GM10847 (cell line): ENCODE data around the gene PDXK.

ENCODE experiments used
- POLR2A ChIP-seq: IDR thresholded peaks from 2 replicates; pipeline ENCODE4 v1.6.1; 2011; ENCODE audit not compliant: insufficient read length; ENCODE audit errors: extremely low read depth

Gene PDXK

DNA sequence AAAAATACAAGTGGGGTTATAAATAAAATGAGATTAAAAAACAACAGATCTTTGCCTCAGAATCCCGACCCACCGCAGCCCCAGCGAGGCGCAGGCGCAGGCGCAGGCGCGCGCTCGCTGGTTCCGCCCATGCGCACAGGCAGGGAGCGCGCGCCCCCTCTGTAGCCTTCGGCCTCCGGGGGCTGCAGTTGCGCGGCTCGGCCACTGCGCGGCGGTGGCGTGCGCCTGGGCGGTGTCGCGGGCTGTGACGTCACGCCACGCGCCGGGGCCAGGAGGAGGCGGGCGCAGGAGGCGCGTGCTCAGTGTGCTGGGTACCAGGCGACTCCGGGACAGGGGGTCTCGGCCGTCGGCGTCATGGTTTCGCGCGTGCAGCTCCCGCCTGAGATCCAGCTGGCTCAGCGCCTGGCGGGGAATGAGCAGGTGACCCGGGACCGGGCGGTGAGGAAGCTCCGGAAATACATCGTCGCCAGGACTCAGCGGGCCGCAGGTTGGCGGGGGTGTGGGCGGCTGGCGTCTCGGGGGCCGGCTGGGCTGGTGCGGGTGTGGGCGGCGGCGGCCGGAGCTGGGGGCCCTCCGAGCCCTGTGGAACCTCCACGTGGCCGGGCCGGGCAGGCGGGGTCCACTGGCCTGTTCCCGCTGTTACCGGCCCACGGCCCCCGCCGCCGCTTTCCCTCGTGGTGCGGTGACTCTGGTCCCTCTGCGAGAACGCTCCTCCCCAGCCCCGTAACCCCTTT lies 70.5 kb downstream of the PDXK start, which contains the start of gene RRP1:
Gene RRP1, plus strand, starts transcription at position 302 of the 734 bp plus-strand sequence. Its CDS starts 53 bp downstream, at position 355.
- peak; percentile 84 for TF ChIP-seq POLR2A

DNA sequence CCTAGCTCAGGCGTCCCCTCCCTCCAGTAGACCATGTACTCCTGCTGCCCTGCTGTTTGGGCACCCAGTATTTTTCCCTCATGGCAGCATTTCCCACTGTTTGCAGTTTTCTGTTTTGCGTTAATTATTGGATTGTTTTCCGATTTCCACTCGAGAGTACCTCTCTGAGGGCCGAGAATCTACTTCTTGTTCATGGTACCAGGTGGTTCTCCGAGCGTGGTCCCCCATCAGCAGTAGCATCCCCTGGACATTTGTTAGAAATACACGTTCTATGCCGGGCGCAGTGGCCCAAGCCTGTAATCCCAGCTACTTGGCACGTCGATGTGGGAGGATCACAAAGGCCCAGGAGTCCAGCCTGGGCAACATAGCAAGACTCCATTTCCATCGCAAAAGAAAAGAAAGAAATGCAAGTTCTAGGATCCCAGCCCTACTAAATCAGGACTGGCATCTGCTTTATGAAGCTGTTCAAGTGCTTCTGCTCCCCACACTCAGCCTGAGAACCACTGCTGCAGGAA lies 71.1 kb downstream of the PDXK start:
- TF ChIP-seq POLR2A = no peak

DNA sequence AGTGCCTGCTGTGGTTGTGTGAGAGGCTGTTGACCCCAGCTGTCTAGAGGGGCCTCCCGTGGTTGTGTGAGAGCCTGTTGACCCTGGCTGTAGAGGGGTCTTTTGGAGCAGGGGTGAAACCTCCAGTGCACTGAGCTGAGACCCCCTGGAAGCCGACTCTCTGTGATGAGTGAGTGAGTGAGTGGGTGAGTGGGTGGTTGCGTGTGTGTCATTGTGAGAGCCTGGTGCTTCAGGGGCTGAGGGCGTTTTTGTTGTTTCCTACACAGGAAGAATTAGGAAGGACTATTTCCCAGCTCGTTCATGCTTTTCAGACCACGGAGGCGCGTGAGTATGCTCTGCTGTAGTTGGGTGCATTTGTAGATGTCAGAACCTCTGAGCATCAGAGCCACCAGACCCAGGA lies 73.5 kb downstream of the PDXK start:
- no peak for TF ChIP-seq POLR2A

DNA sequence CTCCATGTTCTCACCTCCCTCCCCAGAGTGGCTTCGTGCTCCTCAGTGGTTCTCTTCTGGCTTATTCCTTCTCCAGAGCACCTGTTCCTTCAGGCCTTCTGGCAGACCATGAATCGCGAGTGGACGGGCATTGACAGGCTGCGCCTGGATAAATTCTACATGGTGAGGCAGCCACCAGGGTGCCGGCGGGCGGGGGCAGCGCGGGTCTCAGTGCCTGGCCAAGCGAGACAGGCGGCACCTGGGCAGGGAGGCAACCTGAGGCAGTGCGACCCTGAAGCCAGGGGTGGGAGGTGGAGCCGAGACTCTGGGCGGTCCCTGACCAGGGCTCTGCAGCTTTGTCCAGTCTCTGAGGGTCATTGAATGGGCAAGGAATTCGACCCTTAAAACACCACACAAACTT lies 74.3 kb downstream of the PDXK start:
- no peak for TF ChIP-seq POLR2A

GRCh38 chr21:43794311-43794710 lies 75.4 kb downstream of the PDXK start:
- no peak for TF ChIP-seq POLR2A

- TF ChIP-seq POLR2A = no peak
Measured at GRCh38 chr21:43794857-43795256, 75.9 kb downstream of the PDXK start.

- TF ChIP-seq POLR2A = no peak
Measured at GRCh38 chr21:43797415-43797814, 78.5 kb downstream of the PDXK start.

DNA sequence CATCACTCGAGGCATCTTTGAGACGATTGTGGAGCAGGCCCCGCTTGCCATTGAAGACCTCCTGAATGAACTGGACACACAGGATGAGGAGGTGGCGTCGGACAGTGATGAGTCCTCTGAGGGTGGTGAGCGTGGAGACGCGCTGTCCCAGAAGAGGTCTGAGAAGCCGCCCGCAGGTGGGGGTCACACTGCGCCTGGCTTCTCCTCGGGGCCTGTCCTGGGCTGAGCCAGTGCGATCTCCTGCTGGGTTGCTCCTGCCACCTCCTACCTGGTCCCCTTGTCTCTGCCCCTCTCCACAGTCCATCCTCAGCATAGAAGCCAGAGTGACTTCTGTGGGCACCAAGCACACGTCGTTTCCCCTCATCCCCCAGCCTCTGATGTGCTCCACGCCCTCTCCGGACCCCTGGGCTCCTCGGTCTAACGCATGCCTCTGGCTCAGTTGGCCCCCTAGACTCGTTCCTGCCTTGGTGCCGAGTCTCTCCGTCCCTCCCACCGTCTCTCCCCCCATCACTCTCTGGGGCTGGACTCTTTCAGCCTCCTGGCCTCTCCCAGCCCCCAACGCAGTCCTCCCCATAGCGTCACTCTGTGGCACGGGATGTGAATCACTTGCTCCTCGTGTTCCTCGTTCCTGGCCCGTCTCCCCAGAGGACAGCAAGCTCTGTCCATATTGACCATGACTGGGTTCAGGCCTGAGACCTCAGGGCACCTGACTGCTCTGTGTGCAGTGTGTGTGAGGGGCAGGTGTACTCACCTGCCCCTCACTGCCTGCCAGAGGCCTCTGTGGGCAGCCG lies 79.2 kb downstream of the PDXK start:
- TF ChIP-seq POLR2A = no peak

GRCh38 chr21:43799301-43799840 lies 80.4 kb downstream of the PDXK start:
- no peak for TF ChIP-seq POLR2A

DNA sequence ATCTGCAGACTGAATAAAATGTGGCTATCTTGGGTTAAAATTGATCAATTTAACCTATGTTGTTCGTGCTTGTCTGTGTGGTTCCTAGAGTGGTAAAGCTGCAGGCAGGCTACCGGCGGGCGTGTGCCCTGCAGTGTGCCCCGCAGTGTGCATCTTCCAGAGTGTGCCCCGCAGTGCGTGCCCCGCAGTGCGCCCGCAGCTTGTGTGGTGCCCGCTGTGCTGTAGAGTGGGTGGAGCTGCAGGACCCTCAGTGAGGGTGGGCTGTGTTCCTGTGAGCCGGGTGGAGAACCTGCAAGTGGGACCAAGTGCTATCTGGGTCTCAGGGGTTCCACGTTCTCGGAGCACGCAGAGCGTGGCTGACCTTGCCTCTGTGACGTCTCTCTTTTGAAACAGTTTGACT lies 81.2 kb downstream of the PDXK start:
- TF ChIP-seq POLR2A = no peak

DNA sequence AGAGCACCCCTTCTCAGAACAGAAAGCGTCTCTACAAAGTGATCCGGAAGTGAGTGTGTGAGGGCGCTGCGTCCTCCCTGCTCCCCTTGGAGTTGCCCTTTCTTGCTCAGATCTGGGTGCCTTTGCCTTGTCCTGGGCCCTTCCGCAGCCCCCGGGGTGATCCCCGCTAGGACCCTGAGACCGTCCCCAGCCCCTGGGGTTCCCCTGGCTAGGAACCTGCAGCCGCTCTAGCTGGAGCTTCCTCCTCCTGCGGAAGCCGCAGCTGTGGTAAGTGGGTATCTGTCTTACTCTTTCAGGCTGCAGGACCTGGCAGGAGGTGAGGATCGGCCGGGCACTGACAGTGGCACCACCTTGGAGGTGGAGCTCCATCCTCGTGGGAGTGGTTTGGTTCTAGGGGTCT lies 81.6 kb downstream of the PDXK start:
- TF ChIP-seq POLR2A = no peak

DNA sequence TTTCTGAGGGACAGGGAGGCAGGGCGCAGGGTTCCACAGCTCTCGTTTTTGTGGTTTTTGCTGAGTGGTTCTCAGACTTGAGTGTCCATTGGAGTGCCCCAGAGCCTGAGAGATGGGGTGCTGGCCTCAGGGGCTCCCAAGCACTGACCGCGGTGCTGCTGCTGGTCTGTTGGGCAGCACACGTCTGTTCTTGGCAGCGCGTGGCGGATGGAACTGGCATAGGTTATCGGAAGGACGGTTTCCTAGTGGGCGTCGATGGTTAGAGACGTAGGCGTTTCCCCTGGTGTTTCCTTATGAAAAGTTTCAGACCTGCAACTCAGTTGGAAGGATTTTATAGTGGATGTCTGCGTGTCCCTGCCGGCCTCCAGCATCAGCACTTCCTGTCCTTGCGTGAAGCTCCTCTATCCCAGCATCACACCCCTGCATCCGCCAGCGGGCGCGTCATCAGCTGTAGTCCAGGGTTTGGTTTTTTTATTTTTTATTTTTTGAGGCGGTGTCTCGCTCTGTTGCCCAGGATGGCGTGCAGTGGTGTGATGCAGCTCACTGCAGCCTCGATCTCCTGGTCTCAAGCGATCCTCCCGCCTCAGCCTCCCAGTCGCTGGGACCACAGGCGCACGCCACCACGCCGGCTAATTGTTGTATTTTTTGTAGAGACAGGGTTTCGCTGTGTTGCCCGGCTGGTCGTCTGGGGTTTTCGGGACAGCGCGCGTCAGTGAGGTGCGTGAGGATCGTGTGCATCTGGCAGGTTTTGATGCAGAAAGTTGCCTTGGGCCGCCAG lies 82.3 kb downstream of the PDXK start:
- no peak for TF ChIP-seq POLR2A

DNA sequence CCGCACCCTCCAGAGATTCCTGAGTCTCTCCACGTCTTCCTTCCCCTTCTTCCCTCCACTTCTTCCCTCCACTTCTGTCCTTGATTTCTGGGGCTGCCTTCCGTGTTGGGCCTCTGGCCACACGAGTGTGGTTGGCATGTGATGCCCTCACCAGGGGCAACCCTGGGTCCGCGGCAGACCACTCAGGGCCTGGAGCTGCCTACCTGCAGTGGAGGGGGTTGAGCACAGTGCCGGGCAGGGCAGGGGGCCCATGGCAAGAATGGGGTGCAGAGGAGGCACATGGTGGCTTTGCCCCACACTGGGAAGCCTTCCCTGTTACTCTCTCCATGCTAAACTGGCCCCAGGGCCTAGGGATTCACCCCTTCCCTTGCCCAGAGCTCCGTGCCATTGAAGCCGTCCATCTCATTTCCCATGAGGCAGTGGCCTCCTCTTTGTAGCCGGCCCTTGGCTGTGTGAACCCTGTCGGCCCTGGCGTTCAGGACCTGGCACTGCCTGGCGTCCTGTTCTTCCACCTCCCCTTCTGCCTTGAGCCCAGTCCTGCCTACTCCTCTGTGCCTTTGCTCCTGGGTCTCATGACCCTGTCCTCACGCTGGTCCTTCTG lies 83.9 kb downstream of the PDXK start:
- no peak for TF ChIP-seq POLR2A

- TF ChIP-seq POLR2A = no peak
Measured at GRCh38 chr21:43803558-43804300, 84.8 kb downstream of the PDXK start.
